HG03520 (cell line): ENCODE data around the gene GALNS.
"Not testable (repeated sequence)": the region's sequence is repeated elsewhere in the genome, so short reads cannot be mapped to it uniquely, and the experiment has no call there.

Experiments
- ATAC-seq: cut with Tn5 transposase; IDR thresholded peaks from one replicate; pipeline ENCODE4 v1.9.1; 2021; ENCODE audit warnings: mild to moderate bottlenecking, moderate library complexity; ENCODE audit not compliant: unreplicated experiment

The GALNS gene

DNA sequence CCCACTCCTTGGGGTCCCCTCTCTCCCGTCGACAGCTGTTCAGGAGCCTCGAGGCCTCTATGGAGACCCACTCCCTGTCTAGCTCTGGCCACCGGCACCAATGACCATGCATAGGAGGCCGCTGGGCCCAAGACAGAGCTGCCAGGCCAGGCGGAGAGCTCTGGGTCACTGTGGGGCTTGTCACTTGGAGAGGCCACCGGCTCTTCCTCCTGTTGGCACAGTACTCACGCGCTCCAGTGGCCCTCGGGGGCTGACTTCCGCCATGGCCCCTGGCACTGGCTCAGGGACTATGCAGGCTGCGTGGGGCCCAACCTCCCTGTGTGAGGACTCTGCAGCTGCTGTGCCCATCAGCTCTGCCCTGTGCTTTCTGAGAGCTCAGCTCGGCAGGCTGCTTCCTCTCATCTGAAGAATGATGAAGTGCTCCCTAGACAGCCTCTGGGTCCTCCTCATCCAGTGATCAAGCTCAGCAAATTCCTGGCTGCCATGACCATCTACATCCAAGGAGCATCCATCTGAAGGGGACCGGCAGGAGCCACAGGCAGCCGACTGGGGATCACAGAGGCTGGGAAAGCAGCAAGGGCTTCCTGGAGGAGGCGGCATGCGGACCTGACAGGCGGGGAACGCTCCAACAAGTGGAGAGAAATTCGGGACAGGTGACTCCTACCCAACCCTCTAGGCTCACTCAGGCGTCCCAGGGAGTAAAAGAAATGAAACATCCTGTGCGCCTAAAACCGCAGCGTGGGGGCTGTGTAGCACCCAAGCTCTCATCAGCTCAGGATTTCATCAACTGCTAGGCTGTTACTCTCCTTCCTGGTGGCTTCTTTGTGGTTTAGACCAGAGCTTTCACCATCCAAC lies 16.8 kb downstream of the GALNS start:
- ATAC-seq = no peak

DNA sequence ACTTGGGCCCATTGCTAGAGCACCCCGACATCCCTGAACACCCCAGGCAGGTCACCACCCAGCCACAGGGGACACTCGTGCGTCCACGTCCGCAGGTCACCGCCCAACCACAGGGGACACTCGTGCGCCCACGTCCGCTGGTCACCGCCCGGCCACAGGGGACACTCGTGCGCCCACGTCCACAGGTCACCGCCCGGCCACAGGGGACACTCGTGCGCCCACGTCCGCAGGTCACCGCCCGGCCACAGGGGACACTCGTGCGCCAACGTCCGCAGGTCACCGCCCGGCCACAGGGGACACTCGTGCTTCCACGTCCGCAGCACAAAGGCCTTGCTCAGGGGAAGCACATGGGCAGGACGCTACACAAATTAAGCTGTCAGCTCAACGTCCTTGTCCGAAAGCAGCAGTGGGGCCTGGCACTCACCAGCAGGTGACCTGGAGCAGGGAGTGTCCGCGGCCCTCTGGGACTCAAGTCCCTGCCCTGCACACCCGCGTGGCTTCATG lies 17.7 kb downstream of the GALNS start:
- no peak for ATAC-seq

DNA sequence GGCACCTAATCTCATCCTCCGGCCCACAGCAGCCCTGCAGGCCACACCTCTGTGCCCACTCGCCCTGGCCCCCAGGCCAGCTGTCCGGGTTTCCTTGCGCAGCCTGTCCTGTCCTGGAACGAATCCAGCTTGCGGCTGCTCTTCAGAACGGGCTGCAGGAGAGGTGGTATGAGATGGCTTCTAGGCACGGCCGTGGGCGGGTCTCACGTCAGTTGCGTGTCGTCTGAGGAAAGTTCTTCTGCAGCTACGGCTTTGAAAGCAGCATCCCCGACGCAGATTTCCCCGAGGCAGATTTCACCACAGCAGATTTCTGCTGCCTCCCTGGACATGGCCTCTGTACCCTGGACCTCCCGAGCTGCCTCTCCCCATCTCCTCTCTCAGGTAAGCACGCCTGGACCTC lies 18.2 kb downstream of the GALNS start:
- no peak for ATAC-seq

DNA sequence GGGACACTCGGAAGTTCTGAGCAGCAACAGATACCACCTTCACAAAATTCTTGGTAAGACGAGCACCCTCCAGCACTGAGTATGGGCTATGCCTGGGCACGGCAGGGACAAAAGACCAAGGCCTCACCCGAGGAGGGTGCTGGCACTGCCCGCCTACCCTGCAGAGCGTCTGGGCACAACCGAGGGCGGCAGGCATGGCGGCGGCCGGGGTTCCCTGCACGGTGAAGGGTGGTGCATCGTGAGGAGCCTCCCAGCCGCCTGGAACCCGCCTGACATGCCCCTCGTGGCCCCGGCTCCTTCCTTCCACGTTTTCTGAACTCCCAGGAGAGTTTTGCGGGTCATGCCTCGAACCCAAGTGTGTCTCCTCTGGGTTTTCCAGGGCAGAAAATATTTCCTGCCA lies 18.9 kb downstream of the GALNS start:
- no peak for ATAC-seq

DNA sequence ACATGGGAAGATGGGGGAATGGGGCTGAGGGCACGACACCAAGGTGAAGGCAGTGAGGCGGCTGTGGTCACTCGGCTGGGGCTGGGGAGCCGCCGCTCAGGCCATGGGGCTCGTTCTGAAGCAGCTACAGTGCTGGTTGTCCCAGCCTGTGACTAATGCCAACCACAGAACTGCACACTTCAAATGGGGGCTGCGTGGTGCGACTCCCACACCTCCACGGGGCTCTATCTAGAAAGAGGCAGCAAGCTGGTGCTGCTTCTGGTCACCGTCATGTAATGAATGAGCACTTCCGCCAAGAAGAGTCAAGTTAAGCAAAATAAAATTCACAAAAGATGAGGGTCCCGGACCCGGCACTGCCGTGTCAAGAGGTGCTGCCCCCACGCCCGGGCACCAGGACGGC lies 20.0 kb downstream of the GALNS start:
- ATAC-seq = no peak

DNA sequence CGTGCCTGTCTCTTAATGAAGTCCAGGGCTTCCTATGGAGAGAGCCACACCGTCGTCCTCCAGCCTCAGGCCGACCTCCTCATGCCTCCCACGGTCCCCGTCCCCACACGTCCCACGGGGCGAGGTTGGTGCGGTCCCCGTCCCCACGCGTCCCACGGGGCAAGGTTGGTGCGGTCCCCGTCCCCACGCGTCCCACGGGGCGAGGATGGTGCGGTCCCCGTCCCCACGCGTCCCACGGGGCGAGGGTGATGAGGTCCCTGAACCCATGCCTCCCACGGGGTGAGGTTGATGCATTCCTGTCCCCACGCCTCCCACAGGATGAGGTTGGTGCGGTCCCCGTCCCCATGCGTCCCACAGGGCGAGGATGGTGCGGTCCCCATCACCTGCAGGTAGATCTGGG lies 20.9 kb downstream of the GALNS start:
- ATAC-seq = no peak

DNA sequence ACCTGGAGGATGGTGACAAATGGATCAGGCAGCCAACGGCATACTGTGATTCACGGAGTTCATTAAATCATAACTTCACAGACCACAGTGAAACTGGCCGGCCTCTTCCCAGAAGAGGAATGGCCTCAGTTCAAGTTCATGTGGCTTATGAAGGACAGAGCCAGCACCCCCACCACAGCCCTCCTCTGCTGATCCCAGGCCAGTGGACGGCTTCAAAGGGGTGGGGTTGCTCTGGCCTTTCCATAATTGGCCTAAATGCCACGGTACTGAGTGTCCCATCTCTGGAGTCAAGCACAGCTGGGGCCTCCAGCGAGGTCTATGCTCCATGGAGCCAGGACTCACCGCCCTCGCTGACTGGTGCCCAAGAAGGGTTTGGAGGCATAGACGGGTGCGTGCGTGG lies 21.4 kb downstream of the GALNS start:
- ATAC-seq = no peak

DNA sequence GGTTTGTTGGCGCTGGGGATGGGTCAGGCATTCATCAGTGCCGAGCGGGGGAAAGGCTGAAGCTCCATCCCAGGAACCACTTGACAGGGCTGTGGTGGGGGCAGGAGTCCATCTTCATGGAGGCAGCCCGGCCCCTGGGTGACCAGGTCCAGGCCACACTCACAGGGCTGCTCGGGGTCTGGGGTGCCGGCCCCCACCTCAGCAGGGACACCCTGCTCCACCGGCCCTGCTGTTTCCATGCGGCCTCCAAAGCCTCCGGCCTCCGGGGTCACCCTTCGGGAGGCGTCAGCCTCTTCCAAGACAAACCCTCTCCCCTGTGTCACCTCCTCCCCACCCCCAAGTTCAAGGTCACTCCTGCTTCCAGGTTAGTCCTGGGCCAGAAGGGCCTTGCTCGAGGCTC lies 22.1 kb downstream of the GALNS start:
- ATAC-seq = no peak

DNA sequence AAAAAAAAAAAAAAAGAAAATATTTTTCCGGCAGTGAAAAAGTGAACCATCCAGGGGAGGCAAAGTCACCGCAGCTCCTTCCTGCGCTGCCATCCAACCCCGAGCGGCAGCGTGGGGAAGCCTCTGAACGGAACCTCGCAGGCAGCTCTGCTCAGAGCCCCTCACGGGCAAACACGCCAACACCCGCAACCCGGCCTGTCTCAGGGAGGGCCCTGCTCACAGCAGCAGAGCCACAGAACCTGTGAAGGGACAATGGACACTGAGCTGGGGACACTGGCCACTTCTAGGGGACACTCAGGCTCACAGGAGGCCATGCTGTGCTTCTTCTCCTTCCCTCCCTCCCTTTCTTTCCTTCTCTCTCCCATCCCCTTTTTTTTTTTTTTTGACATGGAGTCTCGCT lies 23.7 kb downstream of the GALNS start:
- no peak for ATAC-seq

DNA sequence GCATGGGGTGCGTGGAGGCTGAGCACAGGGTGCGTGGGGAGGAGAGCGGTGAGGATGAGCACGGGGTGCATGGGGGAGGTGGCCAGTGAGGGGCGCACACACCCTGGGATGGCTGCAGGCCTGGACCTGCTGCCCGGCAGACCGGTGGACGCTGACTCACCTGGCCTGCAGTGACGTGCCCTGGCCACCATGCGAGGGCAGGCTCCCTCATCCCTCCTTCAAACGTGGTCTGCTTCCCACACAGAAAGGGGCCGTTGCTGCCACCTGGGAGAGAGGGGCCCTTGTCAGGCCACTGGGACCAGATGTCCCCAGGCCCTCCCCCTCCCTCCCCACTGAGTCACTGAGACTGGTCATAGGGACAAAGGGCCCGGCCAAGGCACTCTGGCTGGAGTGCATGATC lies 24.9 kb downstream of the GALNS start:
- ATAC-seq = no peak

DNA sequence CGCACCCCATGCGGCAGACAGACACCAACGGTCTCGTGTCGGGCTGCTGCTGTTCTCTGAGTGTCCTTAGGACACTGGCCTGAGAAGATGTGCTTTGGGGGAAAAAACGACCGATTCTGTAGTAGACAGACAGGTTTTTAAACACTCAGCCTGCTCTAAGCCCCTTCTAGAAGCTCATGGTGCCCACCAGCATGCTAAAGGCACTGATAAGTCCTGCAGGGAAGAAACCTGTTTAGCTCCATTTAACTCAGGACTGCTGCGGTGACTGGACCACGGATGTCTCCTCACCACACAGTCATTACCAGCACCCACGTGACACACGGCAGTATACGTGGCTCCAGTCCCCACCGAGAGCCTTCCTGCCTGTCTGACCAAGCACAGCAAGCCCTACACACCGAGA lies 26.0 kb downstream of the GALNS start:
- ATAC-seq = no peak

DNA sequence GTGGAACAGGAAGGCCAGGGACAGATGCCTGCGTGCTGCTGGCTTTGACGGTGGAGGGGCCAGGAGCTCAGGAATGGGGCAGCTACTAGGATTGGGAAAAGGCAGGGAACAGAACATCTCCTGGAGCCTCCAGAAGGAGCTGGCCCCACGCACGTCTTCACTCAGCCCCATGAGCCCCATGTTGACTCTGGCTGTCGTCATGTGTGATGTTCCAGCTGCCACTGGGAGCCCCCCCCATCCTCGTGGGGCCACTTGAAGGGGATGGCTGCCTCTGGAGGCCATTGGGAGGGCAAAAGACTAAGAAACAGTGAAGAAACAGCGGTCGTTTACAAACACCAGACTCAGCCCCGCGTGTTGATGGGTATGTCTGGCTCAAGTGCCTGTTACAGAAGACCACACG lies 26.5 kb downstream of the GALNS start:
- no peak for ATAC-seq

DNA sequence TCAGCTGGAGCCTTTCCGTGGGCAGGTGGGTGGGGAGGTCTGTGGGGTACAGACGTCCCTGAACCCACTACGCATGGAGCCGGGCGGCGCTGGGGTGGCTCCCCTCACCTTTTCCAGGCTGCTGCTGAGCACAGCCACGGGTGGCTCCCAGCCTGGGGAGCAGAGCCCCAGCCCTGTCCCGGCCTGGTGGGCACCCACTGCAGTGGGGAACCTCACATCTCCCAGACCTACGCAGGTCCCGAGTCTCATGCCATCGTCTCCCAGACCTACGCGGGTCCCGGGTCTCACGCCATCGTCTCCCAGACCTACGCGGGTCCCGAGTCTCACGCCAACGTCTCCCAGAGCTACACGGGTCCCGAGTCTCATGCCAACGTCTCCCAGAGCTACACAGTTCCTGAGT lies 28.0 kb downstream of the GALNS start:
- ATAC-seq = no peak

DNA sequence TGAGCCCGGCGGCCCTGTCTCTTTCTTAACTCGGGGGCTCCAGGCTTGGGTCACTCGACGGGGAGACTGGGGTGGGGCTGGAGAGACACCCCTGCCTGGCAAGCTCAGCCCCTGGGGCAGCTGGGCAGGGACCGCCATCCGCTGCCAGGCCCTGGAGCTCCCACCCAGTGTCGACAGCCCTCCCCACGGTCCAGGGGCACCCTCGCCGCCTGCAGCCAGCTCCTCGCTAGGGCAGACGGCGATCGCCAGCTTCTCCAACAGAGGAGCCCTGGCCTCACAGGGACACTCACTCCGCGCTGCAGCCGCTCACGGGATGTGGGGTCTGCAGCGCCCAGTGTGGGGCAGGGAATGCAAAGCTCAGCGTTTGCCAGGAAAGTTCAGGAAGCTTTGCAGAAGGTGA lies 29.0 kb downstream of the GALNS start:
- no peak for ATAC-seq

DNA sequence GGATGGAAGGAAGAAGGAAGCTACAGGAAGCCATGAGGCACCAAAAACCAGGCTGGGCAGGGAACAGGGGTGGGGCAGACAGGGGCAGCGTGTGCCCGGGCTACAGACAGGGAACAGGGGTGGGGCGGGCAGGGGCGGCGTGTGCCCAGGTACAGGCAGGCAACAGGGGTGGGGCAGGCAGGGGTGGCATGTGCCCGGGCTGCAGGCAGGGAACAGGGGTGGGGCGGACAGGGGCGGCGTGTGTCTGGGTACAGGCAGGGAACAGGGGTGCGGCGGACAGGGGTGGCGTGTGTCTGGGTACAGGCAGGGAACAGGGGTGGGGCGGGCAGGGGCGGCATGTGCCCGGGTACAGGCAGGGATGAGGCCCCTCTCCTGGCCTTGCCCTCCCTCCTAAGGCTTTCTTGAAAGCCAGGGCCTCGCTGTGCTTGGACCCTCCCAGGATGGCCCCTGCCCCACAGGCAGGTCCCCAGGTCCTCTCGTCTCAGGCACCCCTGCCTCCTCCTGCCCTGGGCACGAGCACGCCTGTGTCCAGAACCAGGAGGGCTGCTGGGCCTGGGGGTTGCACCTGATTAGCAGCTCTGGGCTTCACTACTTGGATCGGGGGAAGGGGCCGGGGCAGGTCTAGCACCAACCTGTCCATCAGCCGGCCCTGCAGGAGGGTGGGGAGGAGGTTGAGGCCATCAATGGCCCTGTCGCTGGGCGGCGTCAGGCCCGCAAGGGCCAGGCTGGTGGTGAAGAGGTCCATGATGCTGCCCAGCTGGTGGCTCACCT lies 30.5 kb downstream of the GALNS start:
- no peak for ATAC-seq

DNA sequence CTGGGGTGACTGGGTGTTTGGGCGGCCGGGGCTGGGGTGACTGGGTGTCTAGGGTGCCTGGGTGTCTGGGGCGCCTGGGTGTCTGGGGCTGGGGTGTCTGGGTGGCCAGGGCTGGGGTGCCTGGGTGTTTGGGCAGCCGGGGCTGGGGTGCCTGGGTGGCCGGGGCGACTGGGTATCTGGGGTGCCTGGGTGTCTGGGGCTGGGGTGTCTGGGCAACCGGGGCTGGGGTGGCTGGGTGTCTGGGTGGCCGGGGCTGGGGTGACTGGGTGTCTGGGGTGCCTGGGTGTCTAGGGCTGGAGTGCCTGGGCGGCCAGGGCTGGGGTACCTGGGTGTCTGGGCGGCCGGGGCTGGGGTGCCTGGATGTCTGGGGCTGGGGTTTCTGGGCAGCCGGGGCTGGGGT lies 31.6 kb downstream of the GALNS start:
- ATAC-seq = no peak

DNA sequence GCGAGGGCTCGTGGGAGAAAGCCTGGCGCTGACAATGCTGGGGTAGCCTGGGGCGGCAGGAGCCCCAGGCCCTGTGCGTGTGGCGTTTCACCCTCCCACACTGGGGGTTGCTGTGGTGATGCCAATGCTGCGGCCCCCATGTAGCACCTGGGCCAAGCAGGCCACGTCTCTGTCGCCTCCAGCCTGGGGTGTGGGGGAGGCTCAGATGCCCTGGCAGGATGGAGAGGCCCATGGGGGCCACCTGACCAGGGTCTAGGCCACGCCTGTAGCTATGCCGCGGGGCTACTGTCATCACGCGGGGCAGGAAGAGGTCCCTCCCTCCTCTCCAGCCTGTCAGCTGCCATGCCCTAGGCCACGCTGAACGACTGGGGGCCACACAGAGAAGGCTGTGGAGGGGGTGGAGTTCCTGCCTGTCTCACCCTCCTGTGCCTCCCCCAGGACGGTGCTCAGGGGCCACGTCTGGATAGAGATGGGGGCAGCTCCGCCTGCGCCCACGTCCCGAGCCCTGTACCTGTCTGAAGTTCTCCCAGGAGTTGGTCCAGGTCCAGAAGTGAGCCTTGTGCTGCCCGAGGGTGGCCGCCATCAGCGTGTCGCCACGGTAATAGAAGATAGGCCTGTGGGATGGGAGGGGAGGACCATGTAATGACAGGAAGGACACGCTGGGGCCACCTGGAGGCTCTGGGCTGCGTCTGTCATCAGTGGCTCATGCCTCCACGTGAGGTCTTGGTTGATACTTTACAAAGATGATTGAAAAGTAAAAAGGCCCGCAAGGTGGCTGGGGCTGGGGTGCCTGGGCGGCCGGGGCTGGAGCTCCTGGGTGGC lies 32.3 kb downstream of the GALNS start:
- ATAC-seq = no peak

DNA sequence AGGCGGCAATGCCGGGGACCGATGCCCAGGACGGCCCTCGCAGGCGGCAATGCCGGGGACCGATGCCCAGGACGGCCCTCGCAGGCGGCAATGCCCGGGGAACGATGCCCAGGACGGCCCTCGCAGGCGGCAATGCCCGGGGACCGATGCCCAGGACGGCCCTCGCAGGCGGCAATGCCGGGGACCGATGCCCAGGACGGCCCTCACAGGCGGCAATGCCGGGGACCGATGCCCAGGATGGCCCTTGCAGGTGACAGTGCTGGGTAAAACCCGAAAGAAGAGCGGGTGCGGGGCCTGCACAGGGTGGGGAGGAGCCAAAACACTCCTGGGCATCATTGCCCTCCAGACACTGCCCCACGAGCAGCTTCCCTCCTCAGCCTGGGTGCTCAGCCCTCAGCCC lies 33.1 kb downstream of the GALNS start:
- ATAC-seq = not testable (repeated sequence)

DNA sequence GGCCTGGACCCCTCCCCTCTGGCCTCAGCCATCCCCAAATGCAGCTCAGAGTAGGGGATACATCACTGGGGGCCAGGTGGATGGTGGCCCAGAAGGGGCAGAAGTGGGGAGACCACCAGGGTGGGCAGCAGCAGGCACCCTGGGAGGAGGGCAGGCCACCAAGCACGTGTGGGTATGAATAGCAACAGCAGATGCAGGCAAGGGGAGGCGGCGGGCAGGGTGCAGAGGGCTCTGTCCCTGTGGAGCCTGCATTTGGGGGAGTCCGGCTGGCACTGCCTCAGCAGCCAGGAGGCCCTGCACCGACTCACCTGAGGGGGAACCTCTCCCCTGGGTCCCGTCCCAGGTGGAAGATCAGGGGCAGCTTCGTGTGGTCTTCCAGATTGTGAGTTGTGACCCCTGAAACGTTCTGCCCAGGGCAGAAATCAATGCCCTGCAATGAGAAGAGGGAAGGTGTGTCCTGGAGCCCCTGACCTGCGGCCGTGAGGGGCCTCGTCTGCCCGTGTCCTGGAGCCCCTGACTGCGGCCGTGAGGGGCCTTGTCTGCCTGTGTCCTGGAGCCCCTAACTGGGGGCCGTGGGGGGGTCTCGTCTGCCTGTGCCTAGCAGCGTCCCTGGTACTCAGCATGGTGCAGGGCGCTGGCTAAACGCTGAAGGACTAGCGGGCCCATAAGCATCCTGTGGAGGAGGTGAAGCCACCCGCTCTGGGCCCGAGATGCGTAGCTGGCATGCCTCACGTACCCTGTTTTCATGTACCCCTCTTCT lies 34.3 kb downstream of the GALNS start:
- ATAC-seq = no peak

DNA sequence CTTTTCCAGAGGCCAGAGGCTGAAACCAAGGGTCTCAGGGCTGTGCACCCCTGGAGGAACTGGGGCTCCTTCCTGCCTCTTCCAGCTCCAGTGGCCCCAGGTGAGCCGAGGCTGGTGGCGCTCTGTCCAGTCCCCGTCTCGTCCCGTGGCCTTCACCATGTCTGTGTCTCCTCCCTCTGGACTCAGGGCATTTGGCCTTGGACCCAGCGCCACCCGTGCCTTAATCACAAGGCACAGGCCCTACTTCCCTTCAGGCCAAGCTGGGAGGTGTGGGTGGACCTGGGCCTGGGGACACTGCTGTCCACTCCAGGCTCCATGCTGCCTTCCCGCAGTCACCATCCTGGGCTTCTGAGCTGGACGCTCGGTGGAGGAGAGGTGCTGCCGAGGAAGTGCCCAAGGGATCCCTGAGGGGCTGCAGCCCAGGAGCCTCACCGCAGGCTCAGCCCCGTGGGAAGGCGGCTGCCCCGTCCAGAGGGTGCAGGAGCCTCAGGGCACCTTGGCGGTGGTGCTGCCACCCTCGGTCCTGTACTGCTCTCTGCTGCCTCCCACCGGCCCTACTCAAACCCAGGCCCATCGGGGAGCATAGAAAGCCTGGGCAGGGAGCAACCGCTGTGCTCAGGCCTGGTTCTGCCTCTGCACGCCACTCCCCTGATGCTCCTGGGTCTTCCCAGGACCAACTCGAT lies 35.4 kb downstream of the GALNS start:
- ATAC-seq = no peak
